GM12878 (cell line): ENCODE results near the gene PLA2G4E. TPM values are rescaled to one million over a fixed set of nuclear protein-coding genes. Genes with fewer than 3 reads are reported as not detected.

Experiments used
- ATAC-seq: fragments of 200-7000 bp; cut with Tn5 transposase; 3 replicates; pipeline ENCODE4 v1.9.1; 2020; ENCODE audit warnings: mild to moderate bottlenecking, moderate library complexity
- BruUV-seq: library from RNA; stranded (reverse); fragments of 400-500 nt; replicated peaks from 2 replicates; lab custom pipeline; 2021; lab: Mats Ljungman, UMichigan
- CTCF ChIA-PET: fragments of 300-600 bp; sonication (Branson Sonifier 250); formaldehyde crosslinking; extraction: SDS; loops from one replicate; lab custom pipeline; 2021; ENCODE audit warnings: inconsistent platforms; lab: Yijun Ruan, JAX
- POLR2A ChIA-PET: fragments of 350-600 bp; formaldehyde crosslinking; extraction: SDS; loops from one replicate; lab custom pipeline; 2021; ENCODE audit warnings: inconsistent platforms; lab: Charles Lee
- RAD21 ChIA-PET: fragments of 300-600 bp; sonication (Branson Sonifier 250); formaldehyde crosslinking; loops from one replicate; lab custom pipeline; 2023; ENCODE audit warnings: antibody characterized with exemption; ENCODE audit not compliant: unreplicated experiment; lab: Charles Lee
- SMC1A ChIA-PET: fragments of 300-600 bp; sonication (Branson Sonifier 250); formaldehyde crosslinking; loops from one replicate; lab custom pipeline; 2023; ENCODE audit not compliant: unreplicated experiment, uncharacterized antibody; lab: Charles Lee
- DNase-seq: peaks from one replicate; pipeline ENCODE4 v3.0.0-alpha.2; 2011; ENCODE audit warnings: low read depth, low spot score
- FAIRE-seq: peaks from 3 replicates; lab custom pipeline; 2011; peaks lifted over from hg19 to GRCh38; lab: Jason Lieb, UNC
- H2AFZ ChIP-seq: 2 replicates; pipeline ENCODE4 v1.6.0; 2011; ENCODE audit warnings: low read depth, low read length, control low read depth; ENCODE audit not compliant: control insufficient read depth
- H3K27ac ChIP-seq: 2 replicates; pipeline ENCODE4 v1.5.1; 2011; ENCODE audit warnings: control low read depth; ENCODE audit not compliant: control insufficient read depth, insufficient read depth
- H3K27me3 ChIP-seq, 2 experiments: replicated peaks in 1 of 2; 2 replicates each; pipeline versions ENCODE4 v1.6.0 to v1.6.1; 2011; ENCODE audit warnings: low read length in 1 of 2; ENCODE audit not compliant: control insufficient read depth in 2 of 2, insufficient read depth in 2 of 2
- H3K36me3 ChIP-seq, 2 experiments: 2 replicates each; pipeline ENCODE4 v1.5.1; 2011; ENCODE audit warnings: low read length in 1 of 2; ENCODE audit not compliant: control insufficient read depth in 2 of 2, insufficient read depth in 2 of 2
- H3K4me1 ChIP-seq: 2 replicates; pipeline ENCODE4 v1.6.1; 2011; ENCODE audit warnings: mild to moderate bottlenecking, low read length, moderate library complexity, mixed read lengths; ENCODE audit not compliant: control insufficient read depth, insufficient read depth
- H3K4me2 ChIP-seq: 2 replicates; pipeline ENCODE4 v1.6.0; 2011; ENCODE audit warnings: control low read depth; ENCODE audit not compliant: control insufficient read depth, insufficient read depth
- H3K4me3 ChIP-seq: fragments of 200-600 bp; sonication (generic); 2 replicates; pipeline ENCODE4 v1.5.1; 2016
- H3K79me2 ChIP-seq: 2 replicates; pipeline ENCODE4 v1.6.0; 2011; ENCODE audit warnings: low read length; ENCODE audit not compliant: control insufficient read depth, insufficient read depth
- H3K9ac ChIP-seq: 2 replicates; pipeline ENCODE4 v1.8.0; 2011; ENCODE audit warnings: low read length, control low read depth, mixed read lengths; ENCODE audit not compliant: control insufficient read depth, insufficient read depth
- H3K9me3 ChIP-seq: replicated peaks from 3 replicates; pipeline ENCODE4 v1.5.1; 2011; ENCODE audit warnings: mild to moderate bottlenecking, low read length; ENCODE audit not compliant: control insufficient read depth, insufficient read depth
- H4K20me1 ChIP-seq: 2 replicates; pipeline ENCODE4 v1.6.0; 2011; ENCODE audit not compliant: control insufficient read depth, insufficient read depth
- BACH1 ChIP-seq: fragments of 450-650 bp; IDR thresholded peaks from 2 replicates; pipeline ENCODE4 v1.6.1; 2017; ENCODE audit warnings: mild to moderate bottlenecking, borderline replicate concordance
- CHD2 ChIP-seq: IDR thresholded peaks from 2 replicates; pipeline ENCODE4 v1.6.1; 2011; ENCODE audit warnings: low read depth, low read length, improper control_type of control experiment, borderline replicate concordance
- HDAC6 ChIP-seq: fragments of 200-600 bp; sonication (generic); IDR thresholded peaks from one replicate; pipeline ENCODE4 v1.8.0; 2017; ENCODE audit warnings: antibody characterized with exemption; ENCODE audit not compliant: unreplicated experiment
- LARP7 ChIP-seq: fragments of 450-650 bp; IDR thresholded peaks from 2 replicates; pipeline ENCODE4 v1.6.1; 2017; ENCODE audit warnings: mild to moderate bottlenecking
- MYC ChIP-seq: IDR thresholded peaks from 2 replicates; pipeline ENCODE4 v1.6.1; 2011; ENCODE audit warnings: mild to moderate bottlenecking, low read length, moderate library complexity, inconsistent platforms; ENCODE audit not compliant: insufficient read depth, insufficient replicate concordance, insufficient read length, severe bottlenecking
- POLR2AphosphoS2 ChIP-seq: IDR thresholded peaks from 2 replicates; pipeline ENCODE4 v1.6.1; 2011; ENCODE audit warnings: low read depth, mild to moderate bottlenecking, low read length, improper control_type of control experiment, moderate library complexity
- RCOR1 ChIP-seq: conservative IDR thresholded peaks from 2 replicates; pipeline ENCODE4 v1.6.1; 2012; ENCODE audit warnings: low read depth, low read length, improper control_type of control experiment
- RUNX3 ChIP-seq: IDR thresholded peaks from 2 replicates; pipeline ENCODE4 v1.6.1; 2012; ENCODE audit warnings: low read length, inconsistent platforms
- SMARCA5 ChIP-seq: fragments of 450-650 bp; IDR thresholded peaks from 2 replicates; pipeline ENCODE4 v1.6.1; 2017; ENCODE audit warnings: mild to moderate bottlenecking
- SP1 ChIP-seq: IDR thresholded peaks from one replicate; pipeline ENCODE4 v1.6.1; 2011; ENCODE audit warnings: low read depth, low read length
- TCF3 ChIP-seq: IDR thresholded peaks from 2 replicates; pipeline ENCODE4 v1.6.1; 2012; ENCODE audit warnings: low read depth, mild to moderate bottlenecking, low read length, borderline replicate concordance; ENCODE audit not compliant: insufficient read depth
- WGBS: methylation state at CpG from one replicate; pipeline ENCODE4 v1.1.6; 2016; ENCODE audit warnings: low lambda C conversion rate; ENCODE audit not compliant: insufficient replicate concordance, insufficient coverage; ENCODE audit errors: missing lambda C conversion rate; 5-methylcytosine and 5-hydroxymethylcytosine counted together
- in situ Hi-C: fragments of 300-500 bp; cut with MboI; formaldehyde crosslinking; loops from 9 replicates; pipeline ENCODE4 v1.14.3; 2018; ENCODE audit warnings: mixed read lengths
- intact Hi-C: fragments of 100-400 bp; cut with micrococcal nuclease; formaldehyde crosslinking; loops from one replicate; pipeline ENCODE4 v1.14.2; 2022; ENCODE audit not compliant: unreplicated experiment
- polyA plus RNA-seq, 11 experiments: library from polyadenylated mRNA; depleted of rRNA in 4 of 11; unstranded in 6 of 11; stranded (reverse) in 5 of 11; fragments of >200 nt; fragmentation: Nextera tagmentation in 4 of 11; fragmentation: Illumina TruSeq in 1 of 11; extraction: Ambion mirVana in 4 of 11; extraction: Trizol in 1 of 11; gene quantifications; 1 replicate in 1 of 11; 2 replicates in 10 of 11; pipeline versions ENCODE4 v1.2.1 to v1.2.3, GENCODE V29; 2011 to 2016; ENCODE audit warnings: inconsistent platforms in 2 of 11, missing spikeins in 2 of 11, low read depth in 1 of 11
- total RNA-seq, 4 experiments: library from RNA; depleted of rRNA in 3 of 4; stranded (reverse); fragments of >200 nt in 3 of 4; fragmentation: Illumina TruSeq in 1 of 4; extraction: Trizol in 1 of 4; gene quantifications; 2 replicates each; pipeline versions ENCODE4 v1.2.1 to v1.2.3, GENCODE V29; 2013 to 2021
- TF ChIP-seq, protein P1 (sequence below): fragments of 450-650 bp; IDR thresholded peaks from 2 replicates; pipeline ENCODE4 v1.6.1; 2014; ENCODE audit warnings: mild to moderate bottlenecking
- TF ChIP-seq, protein P2 (sequence below): IDR thresholded peaks from 2 replicates; pipeline ENCODE4 v1.6.1; 2012; ENCODE audit warnings: low read depth, low read length, improper control_type of control experiment
- TF ChIP-seq, protein P3 (sequence below), 3 experiments: IDR thresholded peaks in 2 of 3; conservative IDR thresholded peaks in 1 of 3; 2 replicates each; pipeline ENCODE4 v1.5.1; 2011; ENCODE audit warnings: low read depth in 3 of 3, low read length in 3 of 3, mild to moderate bottlenecking in 3 of 3, control low read depth in 2 of 3, moderate library complexity in 2 of 3, inconsistent platforms in 1 of 3, mixed read lengths in 1 of 3; ENCODE audit not compliant: control insufficient read depth in 2 of 3, insufficient read depth in 1 of 3; ENCODE audit errors: extremely low read depth in 1 of 3

PLA2G4E gene
- total and polyA plus RNA-seq, 10 of the 15 experiments (the other 5 are each of a cell fraction or from before 2014, with no cell fraction given): 0.05 to 0.32 (median 0.06) TPM; not detected in 5

DNA sequence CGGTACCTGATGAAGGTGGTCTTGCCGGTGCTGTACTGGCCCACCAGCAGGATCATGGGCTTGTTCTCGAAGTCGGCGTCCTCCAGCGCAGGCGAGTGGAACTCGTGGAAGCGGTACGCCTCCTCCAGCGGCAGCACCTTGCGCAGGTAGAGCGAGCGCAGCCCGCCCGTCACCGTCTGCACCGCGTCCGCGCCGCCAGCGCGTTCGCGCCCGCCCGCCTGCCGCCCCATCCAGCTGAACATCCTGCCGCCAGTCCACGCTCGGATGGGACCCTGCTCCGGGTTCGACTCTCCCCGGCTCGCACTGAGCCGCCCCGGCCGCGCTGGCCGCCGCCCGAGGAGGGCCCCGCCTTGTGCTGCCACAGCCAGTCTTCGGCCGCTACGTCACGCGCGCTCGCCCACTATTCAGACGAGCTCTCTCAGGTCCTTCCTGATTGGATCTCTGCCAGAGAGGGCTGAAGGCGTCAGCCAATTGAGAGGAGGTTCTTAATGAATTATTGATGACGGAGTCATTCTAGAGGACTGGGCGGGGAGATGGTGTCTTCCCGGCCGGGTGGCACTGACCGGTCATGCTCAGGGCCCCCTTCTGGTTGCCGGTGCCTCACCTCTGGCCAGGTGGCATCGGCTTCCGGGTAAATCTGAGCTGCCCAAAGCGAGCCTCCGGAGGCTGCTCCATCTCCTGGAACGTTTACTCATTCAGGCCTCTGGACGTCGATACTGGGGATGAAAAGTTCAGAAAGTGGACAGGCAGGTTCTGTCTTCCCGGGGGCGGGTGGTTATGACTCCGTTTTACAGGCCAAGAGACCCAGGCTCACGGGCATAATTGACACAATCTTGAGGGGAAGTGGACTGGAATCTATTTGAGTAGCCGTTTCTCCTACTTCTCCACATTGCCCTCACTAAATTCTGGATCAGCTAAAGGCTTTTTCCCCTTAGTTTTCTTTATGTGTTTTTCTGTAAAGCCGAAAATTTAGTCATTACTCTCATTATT lies 48.3 kb downstream of the PLA2G4E start, which contains the start of gene EHD4:
Gene EHD4, minus strand, starts transcription at position 305 of the 990 bp plus-strand sequence. Its CDS starts 63 bp downstream, at position 242.
- peak within 1 kb of the TSS; percentile 93 for H3K4me3 ChIP-seq
- 1% methylated on average over 67 of the region's 72 CpGs for WGBS
- 0 out of 2 replicates have a peak, but pooled peaks have one; percentile 61 for TF ChIP-seq CHD2
- TF ChIP-seq TCF3: peak; percentile 33; the same call in 1 of the 2 replicates
- TF ChIP-seq, protein P1, sequence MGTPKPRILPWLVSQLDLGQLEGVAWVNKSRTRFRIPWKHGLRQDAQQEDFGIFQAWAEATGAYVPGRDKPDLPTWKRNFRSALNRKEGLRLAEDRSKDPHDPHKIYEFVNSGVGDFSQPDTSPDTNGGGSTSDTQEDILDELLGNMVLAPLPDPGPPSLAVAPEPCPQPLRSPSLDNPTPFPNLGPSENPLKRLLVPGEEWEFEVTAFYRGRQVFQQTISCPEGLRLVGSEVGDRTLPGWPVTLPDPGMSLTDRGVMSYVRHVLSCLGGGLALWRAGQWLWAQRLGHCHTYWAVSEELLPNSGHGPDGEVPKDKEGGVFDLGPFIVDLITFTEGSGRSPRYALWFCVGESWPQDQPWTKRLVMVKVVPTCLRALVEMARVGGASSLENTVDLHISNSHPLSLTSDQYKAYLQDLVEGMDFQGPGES: peak; percentile 66; the same call in 1 of the 2 replicates
- TF ChIP-seq SMARCA5: peak; percentile 85; the same call in 1 of the 2 replicates
- TF ChIP-seq RCOR1: no peak
- TF ChIP-seq HDAC6: no peak
- peak; percentile 94 for TF ChIP-seq LARP7
- TF ChIP-seq, protein P2, sequence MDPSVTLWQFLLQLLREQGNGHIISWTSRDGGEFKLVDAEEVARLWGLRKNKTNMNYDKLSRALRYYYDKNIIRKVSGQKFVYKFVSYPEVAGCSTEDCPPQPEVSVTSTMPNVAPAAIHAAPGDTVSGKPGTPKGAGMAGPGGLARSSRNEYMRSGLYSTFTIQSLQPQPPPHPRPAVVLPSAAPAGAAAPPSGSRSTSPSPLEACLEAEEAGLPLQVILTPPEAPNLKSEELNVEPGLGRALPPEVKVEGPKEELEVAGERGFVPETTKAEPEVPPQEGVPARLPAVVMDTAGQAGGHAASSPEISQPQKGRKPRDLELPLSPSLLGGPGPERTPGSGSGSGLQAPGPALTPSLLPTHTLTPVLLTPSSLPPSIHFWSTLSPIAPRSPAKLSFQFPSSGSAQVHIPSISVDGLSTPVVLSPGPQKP: no peak
- peak; percentile 30; the same call in 1 of the 2 replicates for TF ChIP-seq RUNX3
- TF ChIP-seq, protein P3, sequence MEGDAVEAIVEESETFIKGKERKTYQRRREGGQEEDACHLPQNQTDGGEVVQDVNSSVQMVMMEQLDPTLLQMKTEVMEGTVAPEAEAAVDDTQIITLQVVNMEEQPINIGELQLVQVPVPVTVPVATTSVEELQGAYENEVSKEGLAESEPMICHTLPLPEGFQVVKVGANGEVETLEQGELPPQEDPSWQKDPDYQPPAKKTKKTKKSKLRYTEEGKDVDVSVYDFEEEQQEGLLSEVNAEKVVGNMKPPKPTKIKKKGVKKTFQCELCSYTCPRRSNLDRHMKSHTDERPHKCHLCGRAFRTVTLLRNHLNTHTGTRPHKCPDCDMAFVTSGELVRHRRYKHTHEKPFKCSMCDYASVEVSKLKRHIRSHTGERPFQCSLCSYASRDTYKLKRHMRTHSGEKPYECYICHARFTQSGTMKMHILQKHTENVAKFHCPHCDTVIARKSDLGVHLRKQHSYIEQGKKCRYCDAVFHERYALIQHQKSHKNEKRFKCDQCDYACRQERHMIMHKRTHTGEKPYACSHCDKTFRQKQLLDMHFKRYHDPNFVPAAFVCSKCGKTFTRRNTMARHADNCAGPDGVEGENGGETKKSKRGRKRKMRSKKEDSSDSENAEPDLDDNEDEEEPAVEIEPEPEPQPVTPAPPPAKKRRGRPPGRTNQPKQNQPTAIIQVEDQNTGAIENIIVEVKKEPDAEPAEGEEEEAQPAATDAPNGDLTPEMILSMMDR (IDR thresholded peaks at IDR 0.05 in 2 of 3, conservative IDR thresholded peaks at IDR 0.05 in 1 of 3; ENCODE audit: control insufficient read depth in 2 of 3, extremely low read depth in 1 of 3, insufficient read depth in 1 of 3, low read depth in 3 of 3, low read length in 3 of 3): peak in 2 of 3 experiments; percentile 34 to 38; a peak in 3 of 6 replicates
- peak; percentile 84; the same call in 1 of the 2 replicates for TF ChIP-seq BACH1
- peak; percentile 89 for TF ChIP-seq SP1
- TF ChIP-seq MYC: peak; percentile 67
- TF ChIP-seq POLR2AphosphoS2: peak; percentile 87; the same call in 1 of the 2 replicates

More for the DNA sequence above, 48.3 kb downstream of the PLA2G4E start, which contains the start of gene EHD4:
- DNase-seq (peak; percentile 92), FAIRE-seq (no peak), ATAC-seq (peak; percentile 78)
- Histone ChIP-seq H3K79me2 (peaks cover 50% of the 10 kb centered on the region), H3K27me3 (no peaks in the 10 kb centered on the region), H3K9ac (peak within 1 kb of the TSS; percentile 98), H3K4me2 (peak within 1 kb of the TSS; percentile 65), H3K9me3 (no peaks in the 10 kb centered on the region), H3K36me3 (no peaks in the 10 kb centered on the region), H4K20me1 (no peaks in the 10 kb centered on the region), H2AFZ (peak within 1 kb of the TSS; percentile 69), H3K27ac (peak within 1 kb of the TSS; percentile 100), H3K4me1 (peaks cover 24% of the 10 kb centered on the region)
- BruUV-seq: no TSS peak
- intact Hi-C loops (loop anchor here (5.0 kb wide), 3 partner anchors 145 to 640 kb away; partner anchors contain the start of genes JMJD7, MAPKBP1, NUSAP1 and OIP5), in situ Hi-C loops (no loop called here)
- ChIA-PET POLR2A (interaction anchor here (0.6 to 7.2 kb wide), 14 partner anchors 9 to 851 kb away, joined by 3 to 67 read pairs (median 3); partner anchors contain the start of genes GANC, MGA and TMEM87A), RAD21 (interaction anchor here (0.6 to 9.0 kb wide), 18 partner anchors 9 to 198 kb away, joined by 3 to 97 read pairs (median 4); partner anchors contain the start of gene MAPKBP1), CTCF (interaction anchor here (0.6 to 3.2 kb wide), 23 partner anchors 9 to 344 kb away, joined by 3 to 10 read pairs (median 3); partner anchors contain the start of gene MAPKBP1), SMC1A (interaction anchor here (0.6 to 9.7 kb wide), 13 partner anchors 9 to 1414 kb away, joined by 3 to 179 read pairs (median 3); partner anchors contain the start of genes JMJD7 and MAPKBP1)
